DOHH2 (cell line): ENCODE measurements around the gene CYP4A11.
"Not testable (repeated sequence)": the region's sequence is repeated elsewhere in the genome, so short reads cannot be mapped to it uniquely, and the experiment has no call there.

Source experiments
- H3F3A ChIP-seq: fragments of 200-600 bp; sonication (generic), shearing (Covaris generic); 2 replicates; pipeline ENCODE4 v1.6.0; 2016; ENCODE audit warnings: antibody characterized with exemption, mild to moderate bottlenecking; ENCODE audit not compliant: control insufficient read depth, insufficient read depth
- H3K27ac ChIP-seq: fragments of 200-600 bp; sonication (generic); 2 replicates; pipeline ENCODE4 v1.5.1; 2014; ENCODE audit warnings: low read depth, mild to moderate bottlenecking, low read length, moderate library complexity
- H3K27me3 ChIP-seq: fragments of 200-600 bp; sonication (generic); 2 replicates; pipeline ENCODE4 v1.6.1; 2014; ENCODE audit warnings: mild to moderate bottlenecking, low read length, mixed read lengths; ENCODE audit not compliant: control insufficient read depth
- H3K36me3 ChIP-seq: fragments of 200-600 bp; sonication (generic); 2 replicates; pipeline ENCODE4 v1.6.1; 2014; ENCODE audit warnings: mild to moderate bottlenecking, low read length, moderate library complexity, mixed read lengths; ENCODE audit not compliant: control insufficient read depth
- H3K4me1 ChIP-seq: fragments of 200-600 bp; sonication (generic); 2 replicates; pipeline ENCODE4 v1.6.1; 2014; ENCODE audit warnings: mild to moderate bottlenecking, low read length, mixed read lengths; ENCODE audit not compliant: control insufficient read depth
- H3K4me2 ChIP-seq: fragments of 200-600 bp; sonication (generic); 2 replicates; pipeline ENCODE4 v1.6.0; 2014; ENCODE audit warnings: mild to moderate bottlenecking, low read length, moderate library complexity
- H3K4me3 ChIP-seq: fragments of 200-600 bp; sonication (generic); 2 replicates; pipeline ENCODE4 v1.5.1; 2014; ENCODE audit warnings: mild to moderate bottlenecking, low read length, mixed read lengths
- H3K79me2 ChIP-seq: fragments of 200-600 bp; sonication (generic); 2 replicates; pipeline ENCODE4 v1.6.1; 2014; ENCODE audit warnings: mild to moderate bottlenecking, low read length, mixed read lengths; ENCODE audit not compliant: control insufficient read depth
- H3K9me2 ChIP-seq: fragments of 200-600 bp; sonication (generic); replicated peaks from 2 replicates; pipeline ENCODE4 v1.6.1; 2014; ENCODE audit warnings: mild to moderate bottlenecking, low read length, mixed read lengths; ENCODE audit not compliant: control insufficient read depth
- H3K9me3 ChIP-seq: fragments of 200-600 bp; sonication (generic); 2 replicates; pipeline ENCODE4 v1.6.1; 2014; ENCODE audit warnings: antibody characterized with exemption, low read length, mixed read lengths; ENCODE audit not compliant: control insufficient read depth, insufficient read depth
- H4K20me1 ChIP-seq: fragments of 200-600 bp; sonication (generic); 2 replicates; pipeline ENCODE4 v1.6.0; 2014; ENCODE audit warnings: low read depth, mild to moderate bottlenecking, antibody characterized with exemption, low read length, moderate library complexity; ENCODE audit not compliant: control insufficient read depth, insufficient read depth
- EZH2phosphoT487 ChIP-seq: fragments of 200-600 bp; sonication (generic); IDR thresholded peaks from 2 replicates; pipeline ENCODE4 v1.6.1; 2017; ENCODE audit warnings: borderline replicate concordance, mild to moderate bottlenecking, antibody characterized with exemption, low read length, moderate library complexity, mixed read lengths
- TF ChIP-seq, protein P1 (sequence below): fragments of 200-600 bp; sonication (generic); IDR thresholded peaks from one replicate; pipeline ENCODE4 v1.5.1; 2014; ENCODE audit warnings: antibody characterized with exemption, mild to moderate bottlenecking, low read depth, low read length; ENCODE audit not compliant: poor library complexity, severe bottlenecking

Gene CYP4A11

GRCh38 chr1:46903481-46903880 is 37.8 kb downstream of the CYP4A11 start:
- Histone ChIP-seq H3K27me3 (no peaks in the 10 kb centered on the region), H3K9me3 (no peaks in the 10 kb centered on the region), H3K36me3 (no peaks in the 10 kb centered on the region), H3K79me2 (no peaks in the 10 kb centered on the region), H3K9me2 (no peaks in the 10 kb centered on the region), H3K4me1 (no peaks in the 10 kb centered on the region), H3K4me3 (no peak overlapping the region), H3K4me2 (no peak overlapping the region), H4K20me1 (no peaks in the 10 kb centered on the region), H3K27ac (no peak overlapping the region), H3F3A (no peaks in the 10 kb centered on the region)
- TF ChIP-seq, protein P1, sequence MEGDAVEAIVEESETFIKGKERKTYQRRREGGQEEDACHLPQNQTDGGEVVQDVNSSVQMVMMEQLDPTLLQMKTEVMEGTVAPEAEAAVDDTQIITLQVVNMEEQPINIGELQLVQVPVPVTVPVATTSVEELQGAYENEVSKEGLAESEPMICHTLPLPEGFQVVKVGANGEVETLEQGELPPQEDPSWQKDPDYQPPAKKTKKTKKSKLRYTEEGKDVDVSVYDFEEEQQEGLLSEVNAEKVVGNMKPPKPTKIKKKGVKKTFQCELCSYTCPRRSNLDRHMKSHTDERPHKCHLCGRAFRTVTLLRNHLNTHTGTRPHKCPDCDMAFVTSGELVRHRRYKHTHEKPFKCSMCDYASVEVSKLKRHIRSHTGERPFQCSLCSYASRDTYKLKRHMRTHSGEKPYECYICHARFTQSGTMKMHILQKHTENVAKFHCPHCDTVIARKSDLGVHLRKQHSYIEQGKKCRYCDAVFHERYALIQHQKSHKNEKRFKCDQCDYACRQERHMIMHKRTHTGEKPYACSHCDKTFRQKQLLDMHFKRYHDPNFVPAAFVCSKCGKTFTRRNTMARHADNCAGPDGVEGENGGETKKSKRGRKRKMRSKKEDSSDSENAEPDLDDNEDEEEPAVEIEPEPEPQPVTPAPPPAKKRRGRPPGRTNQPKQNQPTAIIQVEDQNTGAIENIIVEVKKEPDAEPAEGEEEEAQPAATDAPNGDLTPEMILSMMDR: no peak
- no peak for TF ChIP-seq EZH2phosphoT487

DNA sequence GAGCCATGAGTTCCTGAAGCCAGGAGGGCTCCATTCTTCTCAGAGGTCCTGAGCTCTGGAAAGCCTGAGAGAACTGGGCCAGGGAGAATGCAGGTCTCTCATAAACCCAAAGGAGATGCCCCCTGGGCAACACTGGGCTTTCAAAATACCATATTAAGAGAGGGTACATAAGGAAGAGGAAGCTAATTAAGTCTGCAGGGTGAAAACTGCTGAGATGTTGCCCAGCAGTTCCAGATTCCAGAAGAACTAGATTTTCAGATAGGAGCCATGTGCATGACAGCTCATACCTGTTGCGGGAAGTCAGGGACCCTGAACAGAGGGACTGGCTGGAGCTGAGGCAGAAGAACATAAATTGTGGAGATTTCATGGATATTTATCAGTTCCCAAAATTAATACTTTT is 40.9 kb downstream of the CYP4A11 start:
- Histone ChIP-seq H3F3A (no peaks in the 10 kb centered on the region), H3K9me2 (no peaks in the 10 kb centered on the region), H3K4me1 (no peaks in the 10 kb centered on the region), H3K27ac (no peak overlapping the region), H3K36me3 (no peaks in the 10 kb centered on the region), H3K4me2 (no peak overlapping the region), H3K79me2 (no peaks in the 10 kb centered on the region), H4K20me1 (no peaks in the 10 kb centered on the region), H3K9me3 (no peaks in the 10 kb centered on the region), H3K4me3 (no peak overlapping the region), H3K27me3 (no peaks in the 10 kb centered on the region)
- TF ChIP-seq, protein P1: no peak
- TF ChIP-seq EZH2phosphoT487: no peak

DNA sequence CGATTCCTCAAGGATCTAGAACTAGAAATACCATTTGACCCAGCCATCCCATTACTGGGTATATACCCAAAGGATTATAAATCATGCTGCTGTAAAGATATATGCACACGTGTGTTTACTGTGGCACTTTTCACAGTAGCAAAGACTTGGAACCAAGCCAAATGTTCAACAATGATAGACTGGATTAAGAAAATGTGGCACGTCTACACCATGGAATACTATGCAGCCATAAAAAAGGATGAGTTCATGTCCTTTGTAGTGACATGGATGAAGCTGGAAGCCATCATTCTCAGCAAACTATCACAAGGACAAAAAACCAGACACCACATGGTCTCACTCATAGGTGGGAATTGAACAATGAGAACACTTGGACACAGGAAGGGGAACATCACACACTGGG is 59.6 kb downstream of the CYP4A11 start:
- H4K20me1 ChIP-seq: not testable (repeated sequence)

More for the DNA sequence above, 59.6 kb downstream of the CYP4A11 start:
- not testable (repeated sequence) for H3K36me3 ChIP-seq, H3K4me1 ChIP-seq, H3K79me2 ChIP-seq, H3K4me3 ChIP-seq, H3K9me2 ChIP-seq, H3K27me3 ChIP-seq, H3K4me2 ChIP-seq, H3K27ac ChIP-seq, H3F3A ChIP-seq, H3K9me3 ChIP-seq
